Activated CD8-positive, alpha-beta memory T cell treated with anti-CD3 and anti-CD28 coated beads, Interleukin-2, amount 50 U/mL, for 48 hours (primary cell): Measurements from ENCODE around the gene ADAMTS2.
A peak's percentile ranks its signal among the peaks of the same experiment; 100 is the strongest.

Experiments
- DNase-seq: peaks from one replicate; pipeline ENCODE4 v3.0.0-alpha.2; 2020

Gene ADAMTS2

DNA sequence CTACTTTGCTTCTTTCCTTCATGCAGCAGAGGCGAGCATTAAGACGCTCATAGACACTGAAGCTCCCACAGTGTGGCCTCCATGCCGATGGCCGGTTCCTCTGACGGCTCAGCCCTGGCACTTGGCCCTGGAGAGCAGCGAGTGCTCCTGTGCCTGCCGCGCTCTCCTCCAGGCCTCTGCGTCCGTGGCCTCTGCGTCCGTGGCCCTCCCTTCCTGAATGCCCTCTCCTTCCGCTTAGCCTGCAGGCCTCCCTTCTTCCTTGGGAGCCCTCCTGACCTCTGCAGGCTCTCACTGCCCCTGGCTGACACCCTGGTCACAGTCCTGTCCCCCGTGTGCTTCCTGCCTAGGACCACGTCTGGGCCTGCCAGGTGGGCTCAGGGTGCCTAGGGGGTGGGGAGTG is 192.3 kb downstream of the ADAMTS2 start:
- no peak for DNase-seq

DNA sequence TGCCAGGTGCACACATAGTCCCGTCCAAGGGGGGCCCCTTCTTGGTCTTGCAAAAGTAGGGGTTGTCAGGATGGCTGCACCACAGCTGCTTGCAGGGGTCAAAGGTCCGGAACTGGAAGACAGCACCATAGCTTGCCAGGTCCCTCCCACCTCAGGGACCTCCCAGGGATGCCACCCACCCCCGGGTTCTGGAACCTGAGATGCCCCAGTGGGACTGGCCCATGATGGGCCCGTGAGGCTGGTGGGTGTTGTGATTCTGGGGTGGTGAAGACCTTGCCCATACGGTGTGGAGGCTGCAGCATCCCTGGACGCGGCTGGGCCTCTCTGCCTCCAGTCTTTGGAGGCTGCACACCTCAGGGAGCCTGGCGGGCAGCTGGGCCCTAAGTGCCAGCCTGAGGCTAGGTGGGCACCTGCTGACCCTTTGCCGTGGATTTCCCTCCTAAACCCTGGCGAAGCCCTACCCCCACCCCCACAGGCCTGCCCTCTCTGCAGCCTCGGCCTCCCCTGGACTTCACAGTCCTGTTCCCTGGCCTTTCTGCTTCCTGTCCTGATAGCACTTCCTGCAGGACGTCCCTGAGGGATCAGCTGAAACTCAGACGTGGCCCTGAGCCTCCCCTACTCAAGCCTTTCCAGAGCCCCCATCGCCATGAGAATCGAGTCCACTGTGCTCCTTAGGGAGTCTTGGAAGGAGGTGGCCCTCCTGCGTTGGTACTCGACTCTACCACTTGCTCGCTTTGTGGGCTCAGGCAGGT is 192.9 kb downstream of the ADAMTS2 start:
- no peak for DNase-seq

- DNase-seq, result no peak
Measured at GRCh38 chr5:179151286-179152118, 193.8 kb downstream of the ADAMTS2 start.

DNA sequence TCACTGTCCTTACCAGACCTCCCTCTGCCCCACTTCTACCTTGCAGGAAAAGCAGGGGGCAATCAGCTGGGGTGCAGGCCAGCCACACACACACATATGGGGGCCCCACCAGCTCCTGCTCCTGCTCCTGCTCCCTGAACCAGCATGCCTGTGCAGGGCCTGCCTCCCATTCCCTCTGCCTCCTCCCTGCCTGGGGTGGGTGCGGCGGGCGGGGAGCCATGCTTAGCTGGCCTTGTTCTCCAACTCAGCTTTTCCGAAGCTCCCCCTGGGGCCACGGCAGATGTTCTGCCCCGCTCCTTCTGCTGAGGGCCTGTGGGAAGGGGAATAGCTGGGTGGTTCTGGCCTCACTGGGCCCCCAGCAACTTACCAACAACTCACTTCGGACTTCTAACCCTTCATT is 195.2 kb downstream of the ADAMTS2 start:
- no peak for DNase-seq

DNA sequence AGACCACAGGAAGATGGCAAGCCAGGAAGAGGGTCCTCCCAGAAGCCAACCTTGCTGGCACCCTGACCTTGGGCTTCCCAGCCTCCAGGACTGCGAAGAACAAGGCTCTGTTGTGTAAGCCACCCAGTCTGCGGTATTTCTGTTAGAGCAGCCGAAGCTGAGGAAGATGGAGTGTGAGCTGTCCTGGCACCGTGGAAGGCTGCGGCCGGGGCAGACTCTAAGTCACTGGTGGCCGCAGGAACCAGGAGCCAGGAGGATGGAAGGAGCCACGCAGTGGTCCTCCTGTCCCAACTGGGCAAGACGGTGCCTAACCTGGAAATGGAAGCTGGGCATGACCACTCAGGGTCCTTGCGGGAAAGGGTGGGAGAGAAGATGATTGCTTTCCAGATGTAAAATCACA is 196.0 kb downstream of the ADAMTS2 start:
- DNase-seq, result no peak

GRCh38 chr5:179148703-179149170 is 196.5 kb downstream of the ADAMTS2 start:
- DNase-seq, result no peak

DNA sequence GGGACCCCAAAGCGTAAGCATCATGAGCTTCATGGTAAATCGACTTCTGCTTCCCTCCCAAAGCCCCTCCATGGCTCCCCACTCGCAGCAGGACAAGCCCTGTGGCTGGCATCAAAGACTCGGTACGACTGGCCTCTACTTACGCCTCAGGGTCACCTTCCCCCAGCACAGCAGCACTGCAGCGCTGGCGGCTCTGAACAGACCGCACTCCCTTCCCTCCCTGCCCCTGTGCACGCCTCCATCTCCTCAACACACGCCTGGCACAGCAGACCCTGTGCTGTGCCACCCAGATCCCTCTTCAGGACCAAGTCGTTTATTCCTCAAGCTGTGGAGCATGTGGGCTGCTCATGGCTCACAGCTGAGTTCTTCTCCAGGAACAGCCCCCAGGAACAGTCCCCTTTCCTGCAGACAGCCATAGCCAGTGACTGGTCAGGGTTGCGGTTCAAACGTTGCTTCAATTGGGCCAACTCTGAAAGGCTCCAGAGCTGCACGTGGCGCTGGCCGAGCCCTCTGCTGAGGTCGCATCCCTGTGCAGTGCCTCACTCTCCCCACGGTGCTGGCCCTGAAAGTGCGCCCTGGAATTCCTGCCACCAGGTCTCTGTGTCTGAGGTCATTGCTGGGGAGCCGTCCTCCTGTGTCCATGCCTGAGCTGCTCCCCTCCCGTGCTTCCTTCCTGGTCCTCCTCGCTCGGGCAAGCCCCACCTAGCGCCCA is 197.1 kb downstream of the ADAMTS2 start:
- no peak for DNase-seq

DNA sequence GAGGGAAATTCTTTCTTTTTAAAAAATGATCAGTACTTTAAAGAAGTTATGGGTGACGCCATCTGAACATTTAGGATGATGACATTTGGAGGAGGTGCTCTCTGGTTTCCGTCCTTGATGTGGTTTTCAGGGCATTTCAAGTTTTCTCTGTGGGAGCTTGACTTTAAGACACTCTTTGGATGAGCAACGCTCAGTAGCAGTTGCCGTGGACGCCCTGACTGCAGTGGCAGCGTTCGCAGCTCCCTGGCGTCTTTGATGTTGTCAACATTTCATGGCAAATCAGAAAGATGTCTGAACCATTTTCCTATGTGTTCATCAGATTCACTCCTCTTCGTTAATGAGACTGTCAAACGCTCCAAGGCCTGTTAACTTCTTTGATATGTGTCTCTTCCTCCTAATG is 199.0 kb downstream of the ADAMTS2 start:
- peak; percentile 70 for DNase-seq

DNA sequence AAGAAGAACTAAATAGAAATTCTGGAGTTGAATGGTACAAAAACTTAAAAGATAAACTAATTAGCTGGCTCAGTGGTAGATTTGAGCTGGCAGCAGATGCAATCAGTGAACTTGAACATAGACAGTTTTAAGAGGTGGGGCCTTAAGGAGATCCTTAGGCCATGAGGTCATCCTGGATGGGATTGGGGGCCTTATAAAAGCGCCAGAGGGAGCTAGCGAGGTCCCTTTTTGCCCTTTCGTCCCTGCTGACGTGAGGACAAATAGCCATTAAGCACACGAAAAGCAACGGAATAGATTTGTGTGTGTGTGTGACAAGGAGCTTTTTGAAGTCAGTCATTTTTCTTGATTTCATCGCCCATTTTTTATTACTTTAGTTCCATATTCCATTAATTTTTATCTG is 201.8 kb downstream of the ADAMTS2 start:
- no peak for DNase-seq

GRCh38 chr5:179142434-179143198 is 202.6 kb downstream of the ADAMTS2 start:
- no peak for DNase-seq

DNA sequence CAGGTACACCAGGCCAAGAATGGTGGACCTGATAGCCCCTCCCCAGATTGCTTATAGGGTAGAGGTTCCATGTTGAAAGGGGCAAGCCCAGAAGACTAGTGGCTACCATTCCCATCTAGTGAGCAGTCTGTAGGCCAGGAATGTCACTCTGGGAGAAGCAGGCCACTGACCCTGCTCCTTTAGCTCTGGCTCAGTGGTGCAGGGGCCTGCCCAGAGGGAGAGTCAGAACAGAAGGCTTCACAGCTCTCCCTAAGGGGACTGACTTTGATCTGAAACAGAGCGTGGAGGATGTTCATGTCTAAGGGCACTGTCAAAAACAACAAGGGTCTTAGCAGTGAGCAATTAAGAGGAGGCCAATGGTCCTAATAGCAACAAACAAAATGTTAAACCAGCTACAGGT is 203.4 kb downstream of the ADAMTS2 start:
- DNase-seq, result no peak

GRCh38 chr5:179140293-179140692 is 205.0 kb downstream of the ADAMTS2 start:
- no peak for DNase-seq

GRCh38 chr5:179139936-179140235 is 205.4 kb downstream of the ADAMTS2 start:
- DNase-seq, result no peak

- no peak for DNase-seq
Measured at GRCh38 chr5:179139111-179139935, 205.9 kb downstream of the ADAMTS2 start.

DNA sequence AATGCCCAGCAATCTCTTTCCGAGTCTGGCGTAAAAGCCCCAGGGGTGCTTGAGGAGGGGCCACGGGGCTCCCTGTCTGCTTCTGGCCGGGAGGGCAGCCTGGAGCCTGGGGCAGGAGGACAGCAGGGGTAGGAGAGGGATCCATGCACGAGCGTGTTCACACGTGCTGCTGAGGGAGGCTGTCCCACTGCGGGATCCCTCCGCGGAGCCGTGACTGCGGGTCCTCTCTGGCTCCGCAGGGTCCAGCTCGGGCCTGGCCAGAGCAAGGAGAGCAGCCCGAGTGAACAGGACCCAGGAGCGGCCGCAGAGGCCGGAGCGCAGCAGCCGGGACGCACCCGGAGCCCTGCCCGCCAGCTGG is 206.7 kb downstream of the ADAMTS2 start:
- DNase-seq, result no peak

GRCh38 chr5:179137643-179138567 is 207.4 kb downstream of the ADAMTS2 start:
- DNase-seq, result no peak

- DNase-seq, result no peak
Measured at GRCh38 chr5:179137016-179137642, 208.1 kb downstream of the ADAMTS2 start.

DNA sequence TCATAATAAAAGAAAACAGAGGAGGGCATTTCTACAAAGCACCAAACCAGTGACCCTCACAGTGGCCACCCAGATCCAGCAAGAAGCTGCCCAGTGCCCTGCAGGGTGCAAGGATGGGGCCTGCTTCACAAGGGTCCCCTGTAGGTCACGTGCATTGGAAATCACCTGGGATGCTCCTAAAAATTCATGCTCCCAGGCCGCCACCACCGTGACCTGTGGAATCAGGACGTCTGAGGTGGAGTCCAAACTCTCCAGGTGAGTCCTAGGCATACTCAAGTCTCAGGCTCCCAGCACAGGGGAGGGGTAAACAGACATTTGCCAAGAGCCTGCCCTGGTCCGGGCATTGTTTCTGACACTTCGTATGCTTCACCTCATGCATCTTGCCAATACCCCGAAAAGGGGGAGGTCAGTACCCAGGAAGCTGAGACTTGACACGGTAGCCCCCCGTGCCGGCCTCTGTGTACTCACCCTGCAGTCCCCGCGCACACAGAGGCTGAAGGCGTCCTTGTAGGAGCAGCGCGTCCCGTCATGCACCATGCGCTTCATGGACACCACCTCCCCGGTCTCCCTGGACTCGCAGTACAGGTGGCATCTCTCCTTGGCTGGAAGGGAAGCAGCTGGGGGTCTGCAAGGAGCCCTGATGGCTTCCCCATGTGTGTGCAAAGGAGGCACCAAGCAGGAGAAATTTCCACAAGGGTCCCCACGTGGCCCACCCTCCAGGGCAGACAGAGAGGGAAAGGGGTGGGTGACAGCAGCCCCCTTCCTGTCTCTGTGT is 209.6 kb downstream of the ADAMTS2 start:
- DNase-seq, result no peak

GRCh38 chr5:179135006-179135405 is 210.3 kb downstream of the ADAMTS2 start:
- no peak for DNase-seq

- no peak for DNase-seq
Measured at GRCh38 chr5:179134511-179134910, 210.8 kb downstream of the ADAMTS2 start.
